H1 (cell line): ENCODE data around the gene CHD3. TPM values are rescaled to one million over a fixed set of nuclear protein-coding genes. Genes with fewer than 3 reads are reported as not detected.

Experiments used
- ASH2L ChIP-seq: fragments of 200-600, 300-600 bp; sonication (generic); IDR thresholded peaks from one replicate; pipeline ENCODE4 v1.7.1; 2017; ENCODE audit warnings: low read length
- CHD2 ChIP-seq: IDR thresholded peaks from 2 replicates; pipeline ENCODE4 v1.6.1; 2012; ENCODE audit warnings: low read length, improper control_type of control experiment
- CREB1 ChIP-seq: IDR thresholded peaks from 2 replicates; pipeline ENCODE4 v1.6.1; 2012; ENCODE audit warnings: inconsistent platforms
- JUN ChIP-seq: IDR thresholded peaks from 2 replicates; pipeline ENCODE4 v1.6.1; 2011; ENCODE audit warnings: low read depth, mild to moderate bottlenecking, improper control_type of control experiment, low read length
- POLR2A ChIP-seq, 2 experiments: IDR thresholded peaks; 1 replicate in 1 of 2; 2 replicates in 1 of 2; pipeline ENCODE4 v1.6.1; 2011; ENCODE audit warnings: low read depth in 2 of 2, low read length in 2 of 2, mild to moderate bottlenecking in 2 of 2; ENCODE audit errors: control extremely low read depth in 1 of 2
- POLR2AphosphoS5 ChIP-seq: IDR thresholded peaks from 2 replicates; pipeline ENCODE4 v1.6.1; 2011; ENCODE audit warnings: low read depth, low read length
- POU5F1 ChIP-seq: IDR thresholded peaks from 2 replicates; pipeline ENCODE4 v1.6.1; 2011; ENCODE audit warnings: low read depth, mild to moderate bottlenecking, low read length, moderate library complexity
- SUZ12 ChIP-seq: fragments of 200-600 bp; sonication (generic); IDR thresholded peaks from 2 replicates; pipeline ENCODE4 v1.6.1; 2012; ENCODE audit warnings: mild to moderate bottlenecking, inconsistent platforms, low read length, moderate library complexity, mixed read lengths
- polyA plus RNA-seq, 7 experiments: library from polyadenylated mRNA; depleted of rRNA in 3 of 7; stranded (reverse) in 5 of 7; unstranded in 2 of 7; fragments of >200 nt in 5 of 7; fragments of 200-250 nt in 2 of 7; gene quantifications; 1 replicate in 5 of 7; 2 replicates in 1 of 7; 4 replicates in 1 of 7; pipeline versions ENCODE4 v1.2.1 to v1.2.3, GENCODE V29; 2011 to 2013; ENCODE audit warnings: missing spikeins in 2 of 7, mixed read lengths in 2 of 7
- total RNA-seq: library from RNA; stranded (reverse); fragmentation: NEBNext Ultra II Directional; extraction: Animal tissue kit (Norgen Biotek cat#: 25700); gene quantifications from 2 replicates; pipeline ENCODE4 v1.2.1, GENCODE V29; 2021
- TF ChIP-seq, protein P1 (sequence below): IDR thresholded peaks from 2 replicates; pipeline ENCODE4 v1.6.1; 2012; ENCODE audit warnings: inconsistent platforms

Gene CHD3
- total and polyA plus RNA-seq, 2 of the 8 experiments (the other 6 are each of a cell fraction or from before 2014, with no cell fraction given), result 12.3 to 12.9 TPM

DNA sequence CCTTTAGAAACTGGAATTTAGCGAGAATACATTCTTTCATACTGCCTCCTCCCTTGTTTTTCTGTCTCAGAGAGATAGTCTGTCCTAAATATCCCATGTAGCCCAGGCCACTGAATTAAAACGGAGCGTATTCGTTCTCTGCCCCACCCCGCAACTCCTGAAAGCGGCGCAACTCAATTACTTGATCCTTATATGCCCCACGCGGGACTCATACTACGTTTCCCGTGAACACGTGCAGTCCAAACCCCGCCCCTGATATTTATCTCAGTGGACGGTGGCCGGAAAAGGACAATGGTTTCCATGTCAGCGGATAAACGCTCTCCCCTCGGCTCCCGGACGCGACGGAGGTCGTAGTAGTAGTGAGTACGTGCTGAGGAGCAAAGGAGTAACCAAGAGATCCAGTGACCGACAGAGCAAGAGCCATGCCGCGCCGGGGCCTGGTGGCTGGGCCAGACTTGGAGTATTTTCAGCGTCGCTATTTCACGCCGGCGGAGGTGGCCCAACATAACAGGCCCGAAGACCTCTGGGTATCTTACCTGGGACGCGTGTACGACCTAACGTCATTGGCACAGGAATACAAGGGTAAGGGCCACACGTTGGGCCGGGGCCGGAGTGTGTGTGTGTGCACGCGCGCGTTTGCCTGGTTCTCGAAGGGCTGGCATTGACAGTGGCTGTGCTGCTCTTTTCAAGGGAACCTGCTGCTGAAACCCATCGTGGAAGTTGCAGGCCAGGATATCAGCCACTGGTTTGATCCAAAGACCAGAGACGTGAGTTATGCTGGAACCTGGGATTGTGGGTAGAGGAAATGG is 30.7 kb upstream of the CHD3 start, which contains the start of gene CYB5D1 (continued):
- TF ChIP-seq, protein P1, sequence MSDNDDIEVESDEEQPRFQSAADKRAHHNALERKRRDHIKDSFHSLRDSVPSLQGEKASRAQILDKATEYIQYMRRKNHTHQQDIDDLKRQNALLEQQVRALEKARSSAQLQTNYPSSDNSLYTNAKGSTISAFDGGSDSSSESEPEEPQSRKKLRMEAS, result peak; percentile 74
- TF ChIP-seq SUZ12, result no peak
- TF ChIP-seq CREB1, result no peak; the same call in 1 of the 2 replicates
- TF ChIP-seq POLR2AphosphoS5, result 0 out of 2 replicates have a peak, but pooled peaks have one; percentile 9
- TF ChIP-seq POU5F1, result no peak
- no peak for TF ChIP-seq JUN
- TF ChIP-seq POLR2A (IDR thresholded peaks at IDR 0.05; ENCODE audit: control extremely low read depth in 1 of 2, low read depth in 2 of 2, low read length in 2 of 2), result peak in 1 of 2 experiments; percentile 28; a peak in 2 of 3 replicates
- TF ChIP-seq CHD2, result no peak
- TF ChIP-seq ASH2L, result peak; percentile 39
- TF ChIP-seq, all 59 proteins: peak for 19
